Inflammatory macrophage (primary cell): Measurements from ENCODE around the gene SEPTIN5.
"Not testable (repeated sequence)": the region's sequence is repeated elsewhere in the genome, so short reads cannot be mapped to it uniquely, and the experiment has no call there.

ENCODE experiments used
- DNase-seq, 2 donors: peaks; one replicate each; pipeline ENCODE4 v3.0.0-alpha.2; 2020 to 2022

SEPTIN5 gene

DNA sequence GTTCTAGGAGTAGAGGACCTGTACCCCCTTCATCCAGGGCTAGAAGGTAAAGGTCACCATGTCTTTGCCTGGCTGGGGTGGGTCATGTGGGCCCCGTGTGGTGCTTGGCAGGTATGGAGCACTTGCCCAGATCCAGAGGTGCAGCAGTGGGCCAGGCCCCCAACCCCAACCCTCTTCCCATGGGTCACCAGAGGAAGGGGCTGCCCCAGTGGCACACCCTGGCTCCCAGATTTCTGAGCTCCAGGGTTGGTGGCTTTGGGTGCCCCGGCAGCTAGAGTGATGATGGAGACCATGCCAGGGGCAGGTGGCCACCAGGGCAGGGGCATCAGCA, 6.7 kb downstream of the SEPTIN5 start:
- no peak for DNase-seq

DNA sequence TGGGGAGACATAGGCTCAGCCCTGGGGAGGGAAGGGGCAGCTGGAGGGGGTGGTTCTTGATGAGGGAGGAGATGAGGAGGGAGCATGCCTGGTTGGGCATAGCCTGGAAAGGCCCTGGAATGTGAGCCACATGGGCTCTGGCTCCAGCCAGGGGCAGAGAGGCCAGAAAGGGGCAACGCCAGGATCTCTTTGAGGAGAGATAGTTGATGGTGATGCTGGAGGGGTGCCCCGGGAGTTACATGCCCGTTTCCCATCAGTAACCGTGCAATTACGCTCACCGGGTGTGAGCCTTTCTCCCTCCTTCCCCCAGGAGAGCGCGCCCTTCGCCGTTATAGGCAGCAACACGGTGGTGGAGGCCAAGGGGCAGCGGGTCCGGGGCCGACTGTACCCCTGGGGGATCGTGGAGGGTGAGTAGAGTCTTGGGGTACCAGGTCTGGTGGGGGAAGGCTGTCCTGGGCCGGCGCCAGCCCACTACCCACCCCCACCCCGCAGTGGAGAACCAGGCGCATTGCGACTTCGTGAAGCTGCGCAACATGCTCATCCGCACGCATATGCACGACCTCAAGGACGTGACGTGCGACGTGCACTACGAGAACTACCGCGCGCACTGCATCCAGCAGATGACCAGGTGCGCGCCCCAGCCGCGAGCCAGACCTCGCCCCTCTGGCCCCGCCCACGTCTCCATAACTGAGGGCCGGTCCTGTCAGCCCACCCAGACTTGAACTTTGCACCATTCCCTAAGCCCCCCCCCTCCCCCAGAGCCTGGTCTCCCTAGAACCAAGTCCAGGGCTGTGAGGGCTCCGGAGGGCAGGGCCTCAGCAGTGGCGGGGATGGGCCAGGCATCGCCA, 7.3 kb downstream of the SEPTIN5 start:
- no peak for DNase-seq

DNA sequence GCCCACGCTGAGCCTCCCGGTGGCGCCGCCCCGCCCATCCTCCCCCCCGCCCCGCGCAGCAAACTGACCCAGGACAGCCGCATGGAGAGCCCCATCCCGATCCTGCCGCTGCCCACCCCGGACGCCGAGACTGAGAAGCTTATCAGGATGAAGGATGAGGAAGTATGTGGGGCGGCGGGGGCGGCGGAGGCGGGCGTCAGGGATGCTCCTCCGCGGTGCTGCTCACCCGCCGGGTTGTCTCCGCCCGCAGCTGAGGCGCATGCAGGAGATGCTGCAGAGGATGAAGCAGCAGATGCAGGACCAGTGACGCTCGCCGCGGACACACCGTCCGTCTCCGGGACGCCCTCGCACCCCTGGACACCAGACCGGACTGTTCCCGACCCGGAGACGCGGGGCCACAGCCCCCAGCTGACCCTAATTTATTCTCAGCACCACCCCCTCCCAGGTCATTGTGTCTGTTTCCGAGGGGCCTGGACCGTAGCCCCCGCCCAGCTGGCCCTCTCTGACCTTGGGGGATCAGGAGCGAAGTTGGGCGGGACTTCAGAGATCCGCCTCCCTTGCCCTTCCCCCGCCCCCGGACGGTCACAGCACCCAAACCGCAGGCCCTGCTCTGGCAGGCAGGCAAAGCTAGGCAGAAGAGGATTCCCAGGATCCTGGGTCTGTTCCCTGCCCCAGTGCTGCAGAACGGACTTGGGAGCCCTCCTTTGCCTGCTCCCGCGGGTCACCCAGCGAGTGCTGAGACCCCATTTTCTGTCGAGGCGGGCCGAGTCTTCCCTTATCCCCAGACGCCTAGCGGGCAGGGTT, 8.1 kb downstream of the SEPTIN5 start:
- DNase-seq: no peak

DNA sequence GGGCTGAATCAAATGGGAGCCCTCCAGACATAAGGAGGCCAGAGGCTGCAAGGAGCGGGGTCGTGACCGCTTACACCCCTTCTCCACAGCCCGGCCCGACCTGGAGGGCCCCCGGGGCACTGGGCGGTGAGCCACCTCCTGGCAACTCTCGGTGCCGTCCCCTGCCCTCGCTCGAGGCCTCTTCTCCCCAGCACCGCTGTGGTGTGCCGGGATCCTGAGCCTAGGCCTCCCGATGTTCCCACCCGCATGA, 8.6 kb downstream of the SEPTIN5 start:
- no peak for DNase-seq

DNA sequence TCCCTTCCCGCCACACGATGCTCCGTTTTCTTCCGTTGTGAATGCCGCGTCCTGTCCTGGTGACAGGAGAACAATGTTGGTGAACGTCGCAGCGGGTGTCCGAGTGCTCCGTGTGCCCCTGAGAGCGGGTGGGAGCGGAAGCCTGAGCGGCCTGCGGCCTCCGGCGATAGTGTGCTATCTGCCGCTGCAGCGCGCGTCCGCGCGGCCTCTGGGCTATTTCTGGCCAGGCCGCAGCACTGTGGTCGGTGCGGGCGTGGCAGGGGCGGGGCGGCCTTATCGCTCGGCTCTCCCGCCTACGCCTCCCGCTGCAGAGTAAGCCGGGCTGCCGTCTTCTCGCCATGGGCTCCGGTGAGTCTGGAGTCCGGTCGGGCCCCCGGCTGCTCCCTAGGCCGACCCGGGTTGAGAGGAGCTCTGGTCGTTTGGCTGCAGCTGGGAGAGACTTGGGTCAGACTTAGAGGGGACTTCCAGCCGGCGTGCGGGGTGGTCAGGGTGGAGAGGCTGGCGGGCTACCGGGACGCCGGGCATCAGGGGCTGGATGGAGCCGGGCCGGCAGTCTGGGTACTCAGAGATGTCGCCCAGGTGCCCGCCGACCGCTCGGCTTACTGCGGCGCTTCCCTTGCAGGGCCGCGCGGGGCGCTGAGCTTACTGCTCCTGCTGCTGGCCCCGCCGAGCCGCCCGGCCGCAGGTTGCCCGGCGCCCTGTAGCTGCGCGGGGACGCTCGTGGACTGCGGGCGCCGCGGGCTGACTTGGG, 9.1 kb downstream of the SEPTIN5 start, which contains the start of gene GP1BB:
Gene GP1BB, plus strand, starts transcription at position 308 of the 751 bp plus-strand sequence. Its CDS starts 31 bp downstream, at position 339.
- DNase-seq: peak in 1 of 2 donors; percentile 38

DNA sequence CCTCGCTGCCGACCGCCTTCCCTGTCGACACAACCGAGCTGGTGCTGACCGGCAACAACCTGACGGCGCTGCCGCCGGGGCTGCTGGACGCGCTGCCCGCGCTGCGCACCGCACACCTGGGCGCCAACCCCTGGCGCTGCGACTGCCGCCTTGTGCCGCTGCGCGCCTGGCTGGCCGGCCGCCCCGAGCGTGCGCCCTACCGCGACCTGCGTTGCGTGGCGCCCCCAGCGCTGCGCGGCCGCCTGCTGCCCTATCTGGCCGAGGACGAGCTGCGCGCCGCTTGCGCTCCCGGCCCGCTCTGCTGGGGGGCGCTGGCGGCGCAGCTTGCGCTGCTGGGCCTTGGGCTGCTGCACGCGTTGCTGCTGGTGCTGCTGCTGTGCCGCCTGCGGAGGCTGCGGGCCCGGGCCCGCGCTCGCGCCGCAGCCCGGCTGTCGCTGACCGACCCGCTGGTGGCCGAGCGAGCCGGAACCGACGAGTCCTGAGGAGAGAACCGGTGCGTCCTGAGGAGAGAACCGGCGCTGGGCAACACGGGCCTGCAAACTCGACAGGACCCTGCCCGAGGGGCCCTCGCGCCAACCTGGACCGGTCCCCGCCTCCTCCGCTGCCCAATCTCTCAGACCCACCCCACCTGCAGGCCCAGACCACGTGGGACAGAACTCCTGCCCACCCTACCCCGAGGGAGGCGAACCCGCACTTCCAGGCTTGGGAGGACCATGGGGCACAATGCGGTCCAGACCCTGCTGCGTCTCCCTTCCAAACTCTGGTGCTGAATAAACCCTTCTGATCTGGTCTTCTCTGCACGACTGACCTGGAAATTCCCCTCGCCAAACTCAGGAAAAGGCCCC, 9.9 kb downstream of the SEPTIN5 start:
- DNase-seq: peak; percentile 4 to 43

DNA sequence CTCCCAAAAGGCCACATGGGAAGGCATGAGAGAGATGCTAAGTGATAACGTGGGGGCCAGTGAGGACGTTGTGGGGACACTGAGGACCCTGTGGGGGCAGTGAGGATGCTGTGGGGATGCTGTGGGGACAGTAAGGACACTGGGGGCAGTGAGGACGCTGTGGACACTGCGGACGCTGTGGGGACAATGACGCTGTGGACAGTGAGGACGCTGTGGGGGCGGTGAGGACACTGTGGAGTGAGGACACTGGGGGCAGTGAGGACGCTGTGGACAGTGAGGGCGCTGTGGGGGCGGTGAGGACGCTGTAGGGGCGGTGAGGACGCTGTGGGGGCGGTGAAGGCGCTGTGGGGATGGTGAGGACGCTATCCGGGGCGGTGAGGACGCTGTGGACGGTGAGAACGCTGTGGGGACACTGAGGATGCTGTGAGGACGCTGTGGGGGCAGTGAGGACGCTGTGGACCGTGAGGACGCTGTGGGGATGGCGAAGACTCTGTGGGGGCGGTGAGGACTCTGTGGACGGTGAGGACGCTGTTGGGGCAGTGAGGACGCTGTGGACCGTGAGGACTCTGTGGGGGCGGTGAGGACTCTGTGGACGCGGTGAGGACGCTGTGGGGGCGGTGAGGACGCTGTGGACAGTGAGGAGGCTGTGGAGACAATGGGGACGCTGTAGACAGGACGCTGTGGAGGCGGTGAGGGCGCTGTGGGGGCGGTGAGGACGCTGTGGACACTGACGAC, 10.8 kb downstream of the SEPTIN5 start:
- DNase-seq: no peak

DNA sequence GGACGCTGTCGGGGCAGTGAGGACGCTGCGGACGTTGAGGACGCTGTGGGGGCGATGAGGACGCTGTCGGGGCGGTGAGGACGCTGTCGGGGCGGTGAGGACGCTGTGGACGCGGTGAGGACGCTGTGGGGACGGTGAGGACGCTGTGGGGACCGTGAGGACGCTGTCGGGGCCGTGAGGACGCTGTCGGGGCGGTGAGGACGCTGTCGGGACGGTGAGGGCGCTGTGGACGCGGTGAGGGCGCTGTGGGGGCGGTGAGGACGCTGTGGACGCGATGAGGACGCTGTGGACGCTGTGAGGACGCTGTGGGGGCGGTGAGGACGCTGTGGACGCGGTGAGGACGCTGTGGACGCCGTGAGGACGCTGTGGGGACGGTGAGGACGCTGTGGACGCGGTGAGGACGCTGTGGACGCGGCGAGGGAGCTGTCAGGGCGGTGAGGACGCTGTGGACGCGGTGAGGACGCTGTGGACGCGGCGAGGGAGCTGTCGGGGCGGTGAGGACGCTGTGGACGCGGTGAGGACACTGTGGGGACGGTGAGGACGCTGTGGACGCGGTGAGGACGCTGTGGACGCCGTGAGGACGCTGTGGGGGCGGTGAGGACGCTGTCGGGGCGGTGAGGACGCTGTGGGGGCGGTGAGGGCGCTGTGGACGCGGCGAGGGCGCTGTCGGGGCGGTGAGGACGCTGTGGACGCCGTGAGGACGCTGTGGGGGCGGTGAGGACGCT, 11.9 kb downstream of the SEPTIN5 start:
- not testable (repeated sequence) for DNase-seq

DNA sequence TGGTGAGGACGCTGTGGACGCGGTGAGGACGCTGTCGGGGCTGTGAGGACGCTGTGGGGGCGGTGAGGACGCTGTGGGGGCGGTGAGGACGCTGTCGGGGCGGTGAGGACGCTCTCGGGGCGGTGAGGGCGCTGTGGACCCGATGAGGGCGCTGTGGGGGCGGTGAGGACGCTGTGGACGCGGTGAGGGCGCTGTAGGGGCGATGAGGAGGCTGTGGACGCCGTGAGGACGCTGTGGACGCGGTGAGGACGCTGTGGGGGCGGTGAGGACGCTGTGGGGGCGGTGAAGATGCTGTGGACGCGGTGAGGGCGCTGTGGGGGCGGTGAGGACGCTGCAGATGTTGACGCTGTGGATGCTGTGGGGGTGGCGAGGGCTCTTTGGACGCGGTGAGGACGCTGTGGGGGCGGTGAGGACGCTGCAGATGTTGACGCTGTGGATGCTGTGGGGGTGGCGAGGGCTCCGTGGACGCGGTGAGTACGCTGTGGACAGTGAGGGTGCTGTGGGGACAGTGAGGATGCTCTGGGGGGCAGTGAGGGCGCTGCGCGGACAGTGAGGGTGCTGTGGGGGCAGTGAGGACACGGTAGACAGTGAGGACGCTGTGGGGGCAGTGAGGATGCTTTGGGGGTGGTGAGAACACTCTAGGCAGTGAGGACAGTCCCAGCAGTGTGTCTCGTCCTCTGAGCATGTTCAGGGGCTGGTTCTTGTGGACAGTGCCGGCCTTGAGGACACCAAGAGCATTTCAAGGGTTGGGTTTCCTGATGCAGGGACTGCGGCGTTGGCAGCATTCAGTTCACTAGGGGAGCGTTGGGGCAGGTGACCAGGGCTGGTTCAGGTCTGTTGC, 13.2 kb downstream of the SEPTIN5 start:
- no peak for DNase-seq

DNA sequence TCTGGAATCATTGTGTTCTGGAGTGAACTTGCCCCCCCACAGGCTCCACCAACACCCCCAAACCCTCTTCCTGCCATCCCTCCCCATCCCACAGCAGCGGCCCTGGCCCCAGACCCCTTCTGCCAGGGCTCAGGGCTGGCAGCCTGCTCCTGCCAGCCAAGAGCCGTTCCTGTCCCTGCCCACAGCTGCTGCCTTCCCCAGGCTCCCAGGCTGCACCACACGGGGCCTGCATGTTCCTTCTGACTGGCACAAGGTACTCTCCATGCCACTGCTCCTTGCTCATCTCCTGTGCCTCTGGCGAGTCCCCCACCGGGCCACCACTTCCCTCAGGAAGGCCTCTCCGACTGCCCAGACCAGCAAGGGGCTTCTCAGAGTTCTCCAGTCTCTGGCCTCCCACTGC, 14.0 kb downstream of the SEPTIN5 start:
- DNase-seq: no peak

DNA sequence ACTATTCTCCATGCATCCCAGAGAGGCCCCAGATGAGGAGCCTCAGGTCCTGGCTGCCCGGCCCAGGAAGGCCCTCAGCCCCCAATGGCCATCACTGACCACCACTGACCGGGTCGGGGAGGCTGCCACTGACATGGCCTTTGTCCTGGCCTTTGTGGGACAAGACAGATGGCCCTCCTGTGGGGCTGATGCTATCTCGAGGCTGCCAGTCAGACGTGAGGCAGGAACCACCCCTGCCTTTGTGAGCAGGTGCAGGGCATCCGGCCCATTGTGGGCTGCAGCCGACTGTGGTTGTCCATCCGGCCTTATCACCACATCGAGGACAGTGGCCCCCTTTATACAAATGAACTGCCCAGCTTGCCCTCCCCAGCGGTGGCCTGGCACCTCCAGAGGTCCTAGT, 14.5 kb downstream of the SEPTIN5 start:
- no peak for DNase-seq

DNA sequence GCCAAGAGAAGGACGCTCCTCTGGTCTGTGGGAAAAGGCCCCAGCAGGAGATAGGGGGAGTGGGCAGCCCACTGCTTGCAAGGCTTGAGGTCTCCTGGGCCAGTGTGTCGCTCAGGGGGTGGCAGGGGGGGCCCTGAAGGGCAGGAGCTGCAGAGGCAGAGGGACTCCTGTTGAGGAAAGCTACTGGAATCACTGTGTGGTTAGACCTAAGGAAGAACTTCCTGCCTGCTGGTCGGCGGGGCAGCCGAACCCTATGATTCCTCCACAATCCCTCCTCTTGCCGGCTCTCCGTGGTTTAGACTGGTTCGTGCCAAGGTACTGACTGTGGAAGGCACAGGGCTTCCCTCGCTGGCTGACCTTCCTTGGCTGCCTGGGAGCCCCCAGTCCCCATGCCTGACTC, 15.2 kb downstream of the SEPTIN5 start:
- DNase-seq: no peak

DNA sequence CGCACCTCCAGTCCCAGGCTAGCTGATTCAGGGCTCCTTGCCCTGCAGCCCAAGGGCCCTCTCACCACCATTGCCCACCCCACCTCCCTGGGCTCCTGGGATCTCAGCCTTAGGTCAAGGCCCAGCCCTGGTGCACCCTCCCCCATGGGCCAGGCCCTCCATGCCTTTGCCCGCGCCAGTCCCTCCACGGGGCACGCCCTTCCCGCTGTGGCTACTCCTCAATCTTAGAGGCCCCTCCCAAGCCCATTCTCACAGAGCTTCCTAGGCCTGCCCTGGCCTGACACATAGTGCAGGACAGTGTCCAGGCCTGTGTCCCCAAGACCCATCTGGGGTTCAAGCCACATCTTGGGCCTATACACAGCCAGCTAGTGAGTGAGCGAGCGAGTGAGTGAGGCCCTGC, 15.9 kb downstream of the SEPTIN5 start:
- no peak for DNase-seq

DNA sequence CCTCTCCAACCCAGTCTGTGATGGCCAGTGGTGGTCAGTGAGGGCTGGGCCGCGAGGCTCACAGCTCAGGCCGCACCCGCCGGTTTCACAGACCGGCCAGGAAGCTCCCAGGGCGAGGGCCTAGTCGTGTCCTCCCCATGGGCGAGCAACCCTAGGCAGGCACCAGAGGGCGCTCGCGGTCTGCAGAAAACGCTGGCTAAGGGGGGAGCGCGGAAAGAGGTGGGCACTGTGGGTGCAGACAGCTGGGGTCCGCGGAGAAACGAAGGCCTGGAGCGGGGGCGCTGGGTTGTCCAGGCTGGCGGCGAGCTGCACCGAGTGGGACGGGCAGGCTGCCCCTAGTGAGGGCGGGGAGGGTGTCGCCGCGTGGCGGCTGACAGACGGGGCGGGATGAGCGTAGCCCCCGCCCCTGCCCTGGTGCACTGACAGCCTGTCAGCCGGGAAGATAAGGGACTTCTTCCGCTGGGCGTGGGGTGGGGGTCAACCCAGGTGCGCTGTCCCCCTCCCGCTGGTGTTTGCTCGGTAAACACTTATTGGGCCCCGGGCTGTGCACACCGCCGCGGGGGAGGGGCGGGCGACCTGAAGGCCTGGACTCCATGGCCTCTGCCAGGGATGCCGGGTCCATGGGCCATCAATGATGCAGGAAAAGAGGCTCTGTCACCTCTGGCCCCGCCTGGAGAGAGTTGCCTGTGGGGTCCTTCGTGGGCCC, 16.5 kb downstream of the SEPTIN5 start:
- DNase-seq: peak; percentile 75 to 78

DNA sequence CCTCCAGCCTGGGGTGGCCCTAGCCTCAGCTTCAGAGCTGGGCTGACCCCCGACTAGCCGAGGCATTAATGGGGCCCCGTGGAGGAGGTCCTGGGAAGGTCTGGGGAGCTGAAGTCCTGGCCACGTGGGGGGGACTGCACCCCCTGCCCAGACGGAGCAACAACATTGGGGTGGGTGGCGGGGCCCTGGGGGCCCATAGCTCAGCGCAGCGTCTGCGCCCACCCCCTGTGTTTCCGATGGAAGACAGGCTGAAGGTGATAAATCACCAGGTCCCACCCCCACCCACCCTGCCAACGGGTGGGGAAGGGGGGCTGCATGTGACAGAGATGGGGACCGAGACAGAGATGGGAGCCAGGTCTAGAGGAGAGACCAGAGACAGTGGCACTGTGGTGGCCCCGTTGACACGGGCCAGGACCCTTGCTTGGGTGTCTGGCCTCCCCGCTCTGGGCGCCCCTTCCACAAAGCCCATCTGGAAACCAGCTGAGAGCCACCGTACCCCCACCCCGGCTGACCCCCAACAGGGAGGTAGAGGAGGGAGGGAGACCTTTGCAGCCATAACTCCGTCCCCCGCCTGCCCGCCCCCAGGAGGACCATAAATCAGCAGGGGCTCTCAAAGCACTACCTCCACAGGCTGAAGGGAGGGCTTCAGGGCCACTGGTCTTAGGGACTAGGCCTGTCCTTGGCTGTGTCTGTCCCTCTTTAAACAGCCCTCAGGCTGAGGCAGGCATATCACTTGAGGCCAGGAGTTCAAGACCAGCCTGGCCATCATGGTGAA, 17.2 kb downstream of the SEPTIN5 start:
- no peak for DNase-seq

DNA sequence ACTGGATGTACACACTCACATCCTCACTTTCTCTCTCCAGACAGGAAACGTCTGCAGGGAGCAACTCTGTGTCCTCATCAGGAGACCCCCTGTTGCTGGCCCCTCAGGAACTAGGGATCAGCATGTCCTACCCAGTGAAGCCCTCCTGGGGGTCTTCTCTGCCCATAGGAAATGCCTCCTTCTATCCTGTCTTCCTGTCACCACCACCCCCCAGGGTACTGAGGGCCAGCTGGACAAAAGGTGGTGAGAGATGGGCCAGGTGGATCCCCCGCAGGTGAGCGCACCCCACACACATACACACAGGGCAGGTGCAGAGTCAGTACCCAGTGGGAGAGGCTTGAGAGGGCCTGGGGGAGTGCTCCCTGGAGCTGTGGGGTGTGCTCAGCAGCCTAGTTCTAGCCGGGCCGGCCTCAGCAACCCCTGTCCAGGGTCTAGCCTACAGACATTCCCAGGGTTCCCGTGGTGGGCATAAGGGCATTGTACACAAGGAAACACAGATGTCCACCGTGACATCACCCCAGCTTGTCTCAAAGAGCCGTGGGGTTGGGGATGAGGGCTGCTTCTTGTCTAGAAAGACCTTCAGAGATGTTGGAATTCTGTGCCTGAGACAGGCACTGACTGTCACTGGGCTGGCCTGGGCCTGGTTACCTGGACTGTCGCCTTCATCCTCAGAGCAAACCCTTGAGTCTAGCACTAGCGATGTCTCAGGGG, 18.3 kb downstream of the SEPTIN5 start:
- DNase-seq: no peak

DNA sequence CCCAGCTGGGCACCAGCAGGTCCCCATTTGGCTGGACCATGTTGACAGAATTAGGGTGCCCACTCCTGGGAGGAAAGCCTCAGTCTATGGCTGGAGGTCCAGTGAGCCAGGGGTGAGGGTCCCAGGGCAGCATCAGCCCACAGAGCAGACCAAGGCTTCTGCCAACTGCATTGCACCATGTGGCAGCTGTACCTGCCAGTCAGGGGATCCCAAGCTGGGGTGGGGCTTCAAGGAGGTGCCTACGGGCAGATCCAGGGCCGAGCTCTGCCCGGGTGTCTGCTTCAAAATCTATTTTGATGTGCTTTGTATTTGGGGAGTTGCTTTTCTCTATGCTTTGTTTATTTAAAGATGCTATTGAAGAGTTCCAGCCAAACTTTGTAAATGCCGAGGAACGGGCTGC, 19.5 kb downstream of the SEPTIN5 start:
- DNase-seq: no peak

DNA sequence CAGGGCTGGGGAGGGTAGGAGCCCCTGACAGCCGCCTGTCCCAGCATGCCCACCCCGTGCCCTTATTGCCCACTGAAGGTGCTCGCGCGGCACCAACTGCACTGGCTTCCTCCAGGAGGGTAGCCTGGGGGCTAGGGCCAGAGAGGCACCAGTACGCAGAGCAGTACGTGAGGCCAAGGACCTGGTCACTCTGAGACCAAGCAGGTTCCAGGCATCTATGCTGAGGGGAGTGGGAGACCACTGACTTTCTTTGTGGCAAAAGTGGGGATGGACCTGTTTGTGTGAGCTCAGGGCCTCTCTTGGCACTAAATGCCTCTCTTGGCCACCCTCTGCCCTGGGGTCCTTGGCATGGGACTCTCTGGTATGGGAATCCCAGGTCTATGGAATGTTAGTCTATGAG, 19.9 kb downstream of the SEPTIN5 start:
- DNase-seq: no peak
